ENCODE measurements around the gene TRIM44.

TRIM44 gene

GRCh38 chr11:35820614-35821013 lies 158.0 kb downstream of the TRIM44 start:
- no peak for DNase-seq (ENCODE audit: low read depth)
- no peak for TF ChIP-seq CTCF (IDR thresholded peaks at IDR 0.05; ENCODE audit: low read depth, low read length, missing control alignments)
- H3K4me3 ChIP-seq (ENCODE audit: low read depth, low read length): no peak overlapping the region

- no peak overlapping the region for H3K4me3 ChIP-seq (ENCODE audit: low read depth, low read length)
- DNase-seq (ENCODE audit: low read depth): no peak
- TF ChIP-seq CTCF (IDR thresholded peaks at IDR 0.05; ENCODE audit: low read depth, low read length, missing control alignments): no peak
These were observed 160.4 kb downstream of the TRIM44 start for GRCh38 chr11:35822815-35823495.

- no peak for TF ChIP-seq CTCF (IDR thresholded peaks at IDR 0.05; ENCODE audit: low read depth, low read length, missing control alignments)
- no peak for DNase-seq (ENCODE audit: low read depth)
- H3K4me3 ChIP-seq (ENCODE audit: low read depth, low read length): no peak overlapping the region
These were observed 161.2 kb downstream of the TRIM44 start for GRCh38 chr11:35823742-35824298.

GRCh38 chr11:35825386-35825785 lies 162.8 kb downstream of the TRIM44 start:
- DNase-seq (ENCODE audit: low read depth): no peak
- TF ChIP-seq CTCF (IDR thresholded peaks at IDR 0.05; ENCODE audit: low read depth, low read length, missing control alignments): no peak
- H3K4me3 ChIP-seq (ENCODE audit: low read depth, low read length): no peak overlapping the region

- no peak overlapping the region for H3K4me3 ChIP-seq (ENCODE audit: low read depth, low read length)
- DNase-seq (ENCODE audit: low read depth): no peak
These were observed 163.4 kb downstream of the TRIM44 start for GRCh38 chr11:35826006-35826405.

GRCh38 chr11:35826949-35827348 lies 164.4 kb downstream of the TRIM44 start:
- TF ChIP-seq CTCF (IDR thresholded peaks at IDR 0.05; ENCODE audit: low read depth, low read length, missing control alignments): no peak
- no peak for DNase-seq (ENCODE audit: low read depth)
- no peak overlapping the region for H3K4me3 ChIP-seq (ENCODE audit: low read depth, low read length)

More at GRCh38 chr11:35826006-35826405, 163.4 kb downstream of the TRIM44 start:
- no peak for TF ChIP-seq CTCF (IDR thresholded peaks at IDR 0.05; ENCODE audit: low read depth, low read length, missing control alignments)

GRCh38 chr11:35836205-35836604 lies 173.6 kb downstream of the TRIM44 start:
- DNase-seq (ENCODE audit: low read depth): no peak
- no peak overlapping the region for H3K4me3 ChIP-seq (ENCODE audit: low read depth, low read length)
- TF ChIP-seq CTCF (IDR thresholded peaks at IDR 0.05; ENCODE audit: low read depth, low read length, missing control alignments): no peak

All from GM12864 (cell line).